ENCODE data around the gene AIPL1. TPM values are rescaled to one million over a fixed set of nuclear protein-coding genes. Genes with fewer than 3 reads are reported as not detected.

Gene AIPL1
- total RNA-seq, 1 experiment from 2014 or later: 0.28 TPM

DNA sequence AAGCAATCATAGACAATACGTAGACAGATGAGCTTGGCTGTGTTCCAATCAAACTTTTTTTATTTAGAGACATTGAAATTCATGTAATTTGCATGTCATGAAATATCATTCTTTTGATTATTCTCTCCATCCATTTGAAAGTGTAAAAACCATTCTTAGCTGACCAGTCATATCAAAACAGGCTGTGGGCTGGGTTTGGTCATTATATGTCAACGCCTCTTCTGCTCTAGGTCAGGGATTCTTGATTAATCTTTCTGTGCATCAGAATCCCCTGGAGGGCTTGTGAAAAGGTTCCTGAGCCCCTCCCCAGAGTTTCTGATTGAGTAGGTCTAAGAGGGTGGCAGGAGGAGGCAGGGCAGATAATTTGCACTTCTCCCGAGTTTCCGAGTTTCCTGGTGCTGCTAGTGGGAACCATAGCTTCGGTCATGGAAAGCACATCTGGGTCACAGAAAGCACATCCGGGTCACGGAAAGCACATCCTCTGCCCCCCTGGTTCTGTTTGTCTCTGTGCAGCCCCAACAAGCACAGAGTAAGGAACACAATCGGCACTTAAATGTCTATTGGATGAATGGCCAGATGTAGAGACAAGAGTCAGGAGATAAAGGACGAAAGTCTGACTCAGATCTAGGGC, 25.7 kb upstream of the AIPL1 start:
- Histone ChIP-seq H3K4me3 (ENCODE audit: insufficient read depth, low read depth, low read length) (no peak overlapping the region), H3K27me3 (ENCODE audit: control insufficient read depth, insufficient read depth, low read length) (no peaks in the 10 kb centered on the region; the same call in 1 of the 2 replicates), H3K36me3 (replicated peaks; ENCODE audit: control insufficient read depth, insufficient read depth, low read length) (no peaks in the 10 kb centered on the region)
- no peak for DNase-seq

DNA sequence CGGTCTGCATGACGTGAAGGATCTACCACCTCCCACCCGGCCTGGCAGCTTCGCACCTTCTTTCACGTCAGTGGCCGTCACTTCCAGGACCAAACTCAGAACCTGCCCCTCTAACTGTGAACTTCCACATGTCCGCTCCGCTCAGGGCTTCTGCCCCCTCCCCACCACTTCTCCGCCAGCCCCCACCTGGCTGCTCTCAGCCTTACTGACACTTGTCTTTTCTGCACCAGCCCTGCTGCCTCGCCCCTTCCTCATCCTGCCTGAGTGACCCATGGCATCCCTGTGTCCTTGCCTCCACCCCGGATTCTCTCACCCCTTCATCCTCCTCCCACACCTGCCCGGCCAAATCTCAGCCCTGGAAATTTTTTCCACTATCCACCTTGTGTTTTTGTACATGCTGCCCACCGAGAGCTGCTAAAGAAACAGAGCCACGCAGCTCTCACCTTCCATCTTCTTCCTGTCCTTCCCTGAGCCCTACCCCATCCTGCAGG, 23.6 kb upstream of the AIPL1 start:
- DNase-seq: no peak

DNA sequence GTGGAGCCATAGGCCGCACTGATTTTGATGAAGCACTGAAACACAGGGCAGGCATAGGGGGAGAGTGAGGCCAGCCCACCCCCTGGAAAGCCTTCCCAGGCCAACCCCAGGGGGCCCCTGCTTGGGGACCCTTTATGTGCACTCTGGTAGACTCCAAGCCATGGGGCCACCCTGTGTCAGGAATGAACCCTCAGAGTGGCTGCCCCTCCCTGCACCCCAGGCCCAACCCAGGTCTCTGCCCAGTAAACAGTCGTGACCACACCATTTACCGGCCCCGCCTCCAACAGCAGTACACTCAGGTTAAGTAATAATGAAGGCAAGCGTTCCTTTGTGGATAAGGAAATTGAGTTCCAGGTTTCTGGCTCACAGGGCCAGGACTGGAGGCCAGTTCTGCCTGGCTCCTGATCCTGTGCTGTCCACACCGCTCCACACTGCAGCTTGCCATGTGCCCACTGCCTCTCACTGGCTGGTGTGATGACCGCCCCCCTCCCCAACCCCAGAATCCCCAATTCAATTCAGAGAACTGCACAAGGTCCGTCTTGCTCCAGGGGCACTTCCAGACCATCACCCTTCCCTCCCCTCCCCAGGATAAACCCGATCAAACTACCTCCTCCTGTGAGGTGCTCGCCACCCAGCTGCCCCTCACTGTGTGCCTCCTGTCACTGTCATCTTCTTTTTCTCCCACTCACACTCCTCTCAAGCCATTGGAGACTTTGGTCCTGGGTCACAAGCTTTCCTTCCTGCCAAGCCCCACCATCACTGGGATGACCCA, 23.0 kb upstream of the AIPL1 start:
- Histone ChIP-seq H3K27me3 (ENCODE audit: control insufficient read depth, insufficient read depth, low read length) (peaks cover 9% of the 10 kb centered on the region; the same call in 1 of the 2 replicates), H3K36me3 (replicated peaks; ENCODE audit: control insufficient read depth, insufficient read depth, low read length) (no peaks in the 10 kb centered on the region), H3K4me3 (ENCODE audit: insufficient read depth, low read depth, low read length) (no peak overlapping the region)
- DNase-seq: no peak

More for the DNA sequence above, 23.6 kb upstream of the AIPL1 start:
- peaks cover 9% of the 10 kb centered on the region; the same call in 1 of the 2 replicates for H3K27me3 ChIP-seq (ENCODE audit: control insufficient read depth, insufficient read depth, low read length)
- H3K4me3 ChIP-seq (ENCODE audit: insufficient read depth, low read depth, low read length): no peak overlapping the region
- H3K36me3 ChIP-seq (replicated peaks; ENCODE audit: control insufficient read depth, insufficient read depth, low read length): no peaks in the 10 kb centered on the region

DNA sequence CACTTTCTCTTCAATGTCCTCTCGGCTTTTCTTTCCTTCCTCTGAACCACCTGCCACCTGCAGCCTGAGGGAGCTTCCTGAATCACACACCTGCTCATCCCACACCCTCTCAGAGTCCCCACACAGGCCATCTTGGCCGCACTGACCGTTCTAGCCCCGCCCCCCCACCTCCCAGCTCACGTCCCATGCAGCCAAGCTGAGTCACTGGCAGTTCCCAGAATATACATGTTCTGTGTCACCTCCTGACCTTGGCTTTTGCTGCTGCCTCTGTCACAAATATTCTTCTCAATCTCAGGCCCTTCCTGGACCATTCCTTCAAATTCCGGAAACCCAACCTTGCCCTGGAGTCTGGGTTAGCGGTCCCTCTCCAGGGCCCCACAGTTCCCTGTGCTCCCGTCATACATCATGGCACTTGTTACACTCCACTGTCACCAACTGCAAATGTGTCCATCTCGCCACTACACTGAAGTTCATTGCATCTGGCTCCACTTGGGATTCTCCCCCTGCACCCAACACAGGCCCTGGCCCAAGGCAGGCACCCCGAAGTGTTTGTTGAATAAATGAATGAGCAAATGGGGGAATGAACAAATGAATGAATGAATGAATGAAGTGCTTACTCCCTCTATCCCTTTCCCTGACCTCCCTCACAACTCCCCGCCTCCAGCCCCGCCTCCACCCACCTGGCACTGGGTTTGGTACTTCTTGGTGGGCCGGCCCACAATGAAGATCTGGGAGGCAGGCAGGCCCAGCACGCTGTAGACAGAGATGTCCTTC, 22.2 kb upstream of the AIPL1 start:
- Histone ChIP-seq H3K36me3 (replicated peaks; ENCODE audit: control insufficient read depth, insufficient read depth, low read length) (no peaks in the 10 kb centered on the region), H3K4me3 (ENCODE audit: insufficient read depth, low read depth, low read length) (no peak overlapping the region), H3K27me3 (ENCODE audit: control insufficient read depth, insufficient read depth, low read length) (peaks cover 9% of the 10 kb centered on the region; the same call in 1 of the 2 replicates)
- DNase-seq: no peak

DNA sequence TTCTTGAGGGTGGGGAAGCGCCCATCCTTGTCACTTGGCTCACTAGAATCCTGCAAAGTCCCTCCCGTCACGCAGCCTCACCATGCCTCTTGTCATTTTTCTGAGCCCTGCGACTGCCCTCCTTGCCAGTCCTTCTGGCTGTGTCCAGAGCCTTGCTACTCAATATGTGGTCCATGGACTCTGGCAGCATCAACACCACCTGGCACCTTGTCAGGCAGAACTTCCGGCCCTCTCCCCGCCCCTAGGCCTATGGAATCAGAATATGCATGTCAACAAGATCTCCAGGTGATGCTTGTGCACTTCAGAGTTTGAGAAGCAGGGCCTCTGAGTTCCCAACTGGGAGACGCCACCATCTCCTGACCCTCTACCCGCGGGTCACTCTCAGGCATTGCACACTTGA, 21.4 kb upstream of the AIPL1 start:
- no peaks in the 10 kb centered on the region for H3K36me3 ChIP-seq (replicated peaks; ENCODE audit: control insufficient read depth, insufficient read depth, low read length)

DNA sequence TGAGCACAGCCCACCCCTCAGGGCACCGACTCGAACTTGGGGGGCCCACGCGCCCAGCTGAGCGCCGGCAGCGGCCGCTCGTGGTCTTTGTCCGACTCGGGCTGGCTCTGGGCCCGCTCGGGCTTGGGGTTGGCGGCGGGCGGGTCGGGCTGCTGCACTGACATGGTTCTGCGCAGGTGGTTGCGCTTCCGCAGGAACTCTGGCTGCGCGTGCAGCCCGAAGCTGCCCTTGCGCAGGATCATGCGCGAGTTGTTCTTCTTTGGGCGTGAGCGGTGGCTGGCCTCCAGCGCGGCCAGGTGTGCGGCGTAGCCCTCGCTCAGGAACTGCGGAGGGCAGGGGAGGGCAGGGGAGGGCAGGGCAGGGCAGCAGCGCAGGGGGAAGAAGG, 20.4 kb upstream of the AIPL1 start:
- Histone ChIP-seq H3K27me3 (ENCODE audit: control insufficient read depth, insufficient read depth, low read length) (peaks cover 9% of the 10 kb centered on the region; the same call in 1 of the 2 replicates), H3K4me3 (ENCODE audit: insufficient read depth, low read depth, low read length) (peak overlapping the region; percentile 63), H3K36me3 (replicated peaks; ENCODE audit: control insufficient read depth, insufficient read depth, low read length) (peaks cover 2% of the 10 kb centered on the region; the same call in 1 of the 2 replicates)
- peak; percentile 89 for DNase-seq

More for the DNA sequence above, 21.4 kb upstream of the AIPL1 start:
- peaks cover 9% of the 10 kb centered on the region; the same call in 1 of the 2 replicates for H3K27me3 ChIP-seq (ENCODE audit: control insufficient read depth, insufficient read depth, low read length)
- no peak overlapping the region for H3K4me3 ChIP-seq (ENCODE audit: insufficient read depth, low read depth, low read length)
- no peak for DNase-seq

DNA sequence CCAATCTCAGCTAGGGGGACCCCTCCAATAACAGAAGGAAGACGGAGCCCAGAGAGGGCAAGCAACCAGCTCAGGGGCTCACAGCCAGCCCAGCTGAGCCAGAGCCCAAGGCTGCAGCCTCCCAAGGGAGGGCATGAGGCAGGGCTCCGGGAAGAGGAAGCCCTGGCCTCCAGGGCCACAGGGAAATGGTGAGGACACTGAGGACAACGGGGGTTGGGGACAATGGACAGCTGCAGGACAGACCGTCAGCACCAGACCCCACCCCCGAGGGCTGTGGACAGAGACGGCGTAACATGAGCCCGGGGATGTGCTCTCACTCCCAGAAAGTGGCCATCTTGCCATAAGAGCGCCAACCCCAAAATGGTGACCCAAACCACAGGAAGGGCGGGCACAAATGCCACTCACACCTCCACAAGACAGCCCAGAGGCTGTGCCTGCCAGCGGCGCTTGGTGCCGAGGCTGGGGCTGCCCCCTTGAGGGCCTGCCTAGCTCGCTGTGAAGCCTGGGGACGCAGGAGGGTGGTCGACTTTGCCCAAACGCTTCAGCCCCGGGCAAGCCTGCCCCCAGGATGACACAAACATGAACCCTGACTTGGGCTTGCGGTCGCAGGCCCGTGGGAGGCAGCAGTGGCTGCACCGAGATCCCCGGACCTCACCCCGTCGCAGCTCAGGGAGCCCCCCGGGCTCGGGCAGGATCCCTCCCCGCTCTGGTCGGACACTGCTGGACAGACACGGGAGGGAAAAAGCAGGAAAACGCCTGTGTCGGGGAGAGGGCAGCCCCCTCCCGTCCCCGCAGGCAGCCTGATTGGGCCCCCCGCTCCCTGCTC, 19.8 kb upstream of the AIPL1 start:
- DNase-seq: peak; percentile 83
- peaks cover 9% of the 10 kb centered on the region; the same call in 1 of the 2 replicates for H3K27me3 ChIP-seq (ENCODE audit: control insufficient read depth, insufficient read depth, low read length)
- peaks cover 4% of the 10 kb centered on the region for H3K36me3 ChIP-seq (replicated peaks; ENCODE audit: control insufficient read depth, insufficient read depth, low read length)
- H3K4me3 ChIP-seq (ENCODE audit: insufficient read depth, low read depth, low read length): peak overlapping the region; percentile 63

DNA sequence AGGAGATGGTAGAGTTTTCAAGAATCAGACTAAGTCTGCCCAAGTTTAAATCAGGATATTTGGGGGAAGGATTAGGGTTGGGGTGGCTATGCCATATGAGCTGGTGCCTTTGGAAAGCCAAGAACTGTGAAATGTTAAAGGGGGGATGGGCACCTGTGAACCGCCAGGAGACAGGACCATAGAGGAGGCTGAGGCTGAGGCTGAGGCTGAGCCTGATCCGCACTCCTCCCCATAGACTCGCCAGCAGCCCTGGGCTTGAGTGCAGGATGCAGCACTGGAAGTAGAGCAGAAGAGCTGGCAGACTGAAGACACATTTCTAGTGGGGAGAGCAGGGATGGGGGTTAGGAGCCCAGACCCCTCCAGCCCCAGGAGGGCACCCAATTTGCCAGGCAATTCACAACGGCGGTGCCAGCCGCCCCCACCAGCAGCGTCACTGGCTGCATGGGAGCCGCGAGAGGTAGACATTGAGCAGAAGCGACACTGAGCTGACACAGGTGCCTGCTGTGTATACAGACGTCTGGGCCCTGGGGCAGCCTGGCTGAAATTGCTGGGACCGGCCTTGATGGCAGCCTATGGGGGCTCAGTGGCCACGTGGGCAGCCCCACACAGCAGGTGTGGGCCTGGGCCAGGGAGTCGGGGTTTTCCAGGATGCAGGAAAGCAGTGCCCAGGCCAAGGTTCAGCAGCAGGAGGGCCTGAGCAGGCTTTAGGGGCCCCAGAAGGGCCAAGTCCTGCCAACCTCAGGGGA, 18.5 kb upstream of the AIPL1 start:
- peaks cover 9% of the 10 kb centered on the region; the same call in 1 of the 2 replicates for H3K27me3 ChIP-seq (ENCODE audit: control insufficient read depth, insufficient read depth, low read length)
- DNase-seq: no peak

DNA sequence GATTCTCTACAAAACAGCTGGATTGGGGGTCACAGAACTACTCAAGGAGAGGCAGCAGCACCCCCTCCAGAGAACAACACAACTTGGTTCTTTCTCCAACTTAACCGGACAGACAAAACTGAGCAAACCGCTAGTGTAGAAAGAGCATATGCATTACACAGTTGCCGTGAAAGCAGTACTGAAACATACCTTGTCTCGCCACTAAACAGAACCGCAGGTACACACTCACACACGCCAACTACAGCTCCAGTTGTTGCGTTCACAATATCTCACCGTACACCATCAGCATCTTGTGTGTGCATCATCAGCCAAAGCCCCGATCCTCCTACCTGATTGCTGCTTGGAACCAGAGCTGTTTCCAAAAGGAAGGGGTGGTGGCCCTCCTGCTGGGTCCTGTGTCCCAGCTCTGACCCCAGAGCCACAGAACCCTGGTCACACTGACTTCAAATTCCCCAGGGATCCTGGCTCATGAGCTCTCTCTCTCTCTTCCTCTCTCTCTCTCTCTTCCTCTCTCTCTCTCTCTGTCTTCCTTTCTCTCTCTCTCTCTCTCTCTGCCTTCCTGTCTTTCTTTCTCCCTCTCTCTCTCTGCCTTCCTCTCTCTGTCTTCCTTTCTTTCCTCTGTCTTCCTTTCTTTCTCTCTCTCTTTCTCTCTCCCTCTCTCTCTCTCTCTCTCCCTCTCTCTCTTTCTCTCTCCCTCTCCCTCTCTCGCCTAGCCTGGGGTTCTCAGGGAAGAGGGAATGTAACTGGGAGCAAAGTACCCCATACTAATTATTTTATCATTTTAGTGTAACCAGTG, 17.7 kb upstream of the AIPL1 start:
- peaks cover 17% of the 10 kb centered on the region for H3K36me3 ChIP-seq (replicated peaks; ENCODE audit: control insufficient read depth, insufficient read depth, low read length)
- no peak overlapping the region for H3K4me3 ChIP-seq (ENCODE audit: insufficient read depth, low read depth, low read length)
- no peak for DNase-seq
- peaks cover 9% of the 10 kb centered on the region; the same call in 1 of the 2 replicates for H3K27me3 ChIP-seq (ENCODE audit: control insufficient read depth, insufficient read depth, low read length)

More for the DNA sequence above, 18.5 kb upstream of the AIPL1 start:
- Histone ChIP-seq H3K4me3 (ENCODE audit: insufficient read depth, low read depth, low read length) (no peak overlapping the region), H3K36me3 (replicated peaks; ENCODE audit: control insufficient read depth, insufficient read depth, low read length) (peaks cover 14% of the 10 kb centered on the region)

DNA sequence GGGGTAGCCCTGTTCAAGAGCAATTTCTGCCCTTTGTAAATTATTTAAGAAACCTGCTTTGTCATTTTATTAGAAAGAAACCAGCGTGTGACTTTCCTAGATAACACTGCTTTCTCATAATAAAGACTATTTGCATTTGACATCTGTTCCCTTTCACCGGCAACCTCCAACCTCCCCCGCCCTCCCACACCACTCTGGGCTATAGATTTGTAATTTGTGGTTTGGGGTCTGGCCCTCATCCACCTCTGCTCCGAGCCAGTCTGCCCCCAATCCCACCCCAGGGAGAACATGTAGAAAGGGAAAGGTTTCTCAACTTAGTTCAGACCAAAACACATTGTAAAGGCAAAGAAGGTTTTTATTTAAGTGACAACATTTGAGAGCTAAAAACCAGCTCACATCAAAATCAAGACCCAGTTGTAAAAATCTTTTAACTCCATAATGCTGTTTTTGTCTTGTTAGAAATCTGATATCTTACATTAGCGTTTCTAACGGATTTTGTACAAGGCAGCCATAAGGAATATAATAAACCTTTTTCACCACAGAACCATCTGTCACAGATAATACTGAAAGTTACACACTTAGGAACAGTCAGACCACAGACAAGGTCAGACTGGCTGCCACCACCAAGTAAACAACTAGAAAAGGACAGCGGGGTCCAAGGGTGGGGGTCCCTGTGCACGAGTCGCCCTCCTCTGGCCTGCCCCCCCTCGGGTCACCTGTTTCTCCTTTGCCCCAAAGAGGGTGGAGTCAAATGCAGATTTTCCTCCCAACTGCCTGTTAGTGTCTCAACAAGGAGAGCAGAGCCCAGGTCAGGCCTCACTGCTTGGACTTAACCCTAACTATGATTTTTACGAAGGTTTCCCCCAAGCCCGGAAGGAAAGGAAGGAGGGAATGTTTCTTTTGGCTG, 16.3 kb upstream of the AIPL1 start:
- peaks cover 23% of the 10 kb centered on the region for H3K36me3 ChIP-seq (replicated peaks; ENCODE audit: control insufficient read depth, insufficient read depth, low read length)
- DNase-seq: peak; percentile 60
- H3K4me3 ChIP-seq (ENCODE audit: insufficient read depth, low read depth, low read length): no peak overlapping the region
- peaks cover 9% of the 10 kb centered on the region; the same call in 1 of the 2 replicates for H3K27me3 ChIP-seq (ENCODE audit: control insufficient read depth, insufficient read depth, low read length)

DNA sequence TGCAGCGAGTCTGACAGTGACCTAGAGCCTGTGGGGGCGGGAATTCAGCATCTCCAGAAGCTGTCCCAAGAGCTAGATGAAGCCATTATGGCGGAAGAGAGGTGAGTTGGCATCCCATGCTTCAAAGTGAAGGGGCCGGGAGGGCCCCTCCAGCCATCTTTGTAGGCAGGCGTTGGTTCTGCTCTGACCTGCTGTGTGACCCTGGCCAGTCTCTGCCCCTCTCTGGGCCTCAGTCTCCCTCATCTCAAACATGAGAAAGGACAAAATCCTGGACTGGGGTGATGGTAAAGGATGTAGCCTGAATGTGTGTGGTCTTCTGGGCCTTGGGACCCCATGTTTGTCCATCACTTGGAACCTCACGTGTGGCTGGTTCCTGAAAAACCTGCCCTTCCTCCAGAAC, 14.4 kb upstream of the AIPL1 start:
- no peaks in the 10 kb centered on the region for H3K27me3 ChIP-seq (ENCODE audit: control insufficient read depth, insufficient read depth, low read length)
- H3K4me3 ChIP-seq (ENCODE audit: insufficient read depth, low read depth, low read length): no peak overlapping the region
- no peak for DNase-seq
- H3K36me3 ChIP-seq (replicated peaks; ENCODE audit: control insufficient read depth, insufficient read depth, low read length): peaks cover 32% of the 10 kb centered on the region

DNA sequence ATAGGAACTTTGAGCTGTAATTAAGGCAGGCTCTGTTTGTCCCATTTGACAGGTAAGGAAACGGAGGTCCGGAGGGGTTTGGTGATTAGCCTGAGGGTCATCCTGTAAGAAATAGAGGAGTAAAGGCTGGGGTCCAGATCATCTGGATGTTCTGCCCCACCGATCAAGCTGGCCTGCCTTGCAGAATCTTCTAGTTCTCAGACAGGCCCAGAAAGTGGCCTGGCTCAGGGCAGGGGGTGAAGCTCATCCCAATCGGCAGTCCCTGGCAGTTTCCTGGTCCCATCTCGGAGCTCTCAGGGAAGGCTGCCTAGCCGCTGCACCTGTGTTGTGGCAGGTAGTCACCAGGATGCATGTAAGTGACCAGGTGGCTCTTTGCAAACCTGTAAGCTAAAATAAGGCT, 13.6 kb upstream of the AIPL1 start:
- no peak for DNase-seq
- Histone ChIP-seq H3K4me3 (ENCODE audit: insufficient read depth, low read depth, low read length) (no peak overlapping the region), H3K27me3 (ENCODE audit: control insufficient read depth, insufficient read depth, low read length) (no peaks in the 10 kb centered on the region), H3K36me3 (replicated peaks; ENCODE audit: control insufficient read depth, insufficient read depth, low read length) (peaks cover 32% of the 10 kb centered on the region)
